Adrenal gland (tissue), 12 donors: Measurements from ENCODE around the gene ZNHIT2. TPM values are rescaled to one million over a fixed set of nuclear protein-coding genes. Genes with fewer than 3 reads are reported as not detected.

Experiments used
- DNase-seq, 7 donors: peaks; one replicate each; pipeline ENCODE4 v3.0.0-alpha.2; 2019 to 2020
- H3K27ac ChIP-seq, 5 donors: fragments of 200-600 bp; sonication (generic) in 4 of 5; 1 replicate in 3 of 5; 2 replicates in 2 of 5; pipeline versions ENCODE4 v1.5.1 to v1.8.0; 2016 to 2020; ENCODE audit warnings: mild to moderate bottlenecking in 1 of 5
- H3K27me3 ChIP-seq: fragments of 200-600 bp; 2 replicates; pipeline ENCODE4 v1.8.0; 2021
- H3K36me3 ChIP-seq, 2 donors: fragments of 200-600 bp; replicated peaks in 1 of 2; 1 replicate in 1 of 2; 2 replicates in 1 of 2; pipeline versions ENCODE4 v1.5.1 to v1.8.0; 2018 to 2022
- H3K4me1 ChIP-seq, 2 donors: fragments of 200-600 bp; replicated peaks in 1 of 2; 1 replicate in 1 of 2; 2 replicates in 1 of 2; pipeline versions ENCODE4 v1.5.1 to v1.8.0; 2018 to 2021
- H3K4me3 ChIP-seq, 4 donors: fragments of 200-600 bp; sonication (generic) in 3 of 4; one replicate each; pipeline ENCODE4 v1.5.1; 2016 to 2018
- H3K9me3 ChIP-seq, 3 donors: fragments of 200-600 bp; sonication (generic) in 1 of 3; replicated peaks in 1 of 3; 1 replicate in 2 of 3; 2 replicates in 1 of 3; pipeline versions ENCODE4 v1.5.1 to v1.8.0; 2016 to 2021
- POLR2A ChIP-seq, 2 donors: fragments of 450-650 bp; IDR thresholded peaks; one replicate each; pipeline ENCODE4 v1.6.1; 2017; ENCODE audit warnings: antibody characterized with exemption in 2 of 2, mild to moderate bottlenecking in 2 of 2, moderate library complexity in 1 of 2
- WGBS, 4 donors: extraction: QIAGEN DNeasy Blood & Tissue Kit in 2 of 4; methylation state at CpG; one replicate each; pipeline versions ENCODE4 v1.1.5 to v1.1.7; 2013 to 2017; 5-methylcytosine and 5-hydroxymethylcytosine counted together
- intact Hi-C, 2 donors: fragments of 100-400 bp; cut with DNase I; formaldehyde crosslinking; loops; one replicate each; pipeline versions ENCODE4 v1.14.1 to v1.15.0; 2022 to 2023
- polyA plus RNA-seq, 3 donors: library from polyadenylated mRNA; stranded (reverse); fragments of 200-250 nt in 2 of 3; fragments of 350-450 nt in 1 of 3; fragmentation: Illumina TruSeq in 1 of 3; extraction: RNeasy Lipid Tissue Mini Kit (QIAGEN cat#74804) in 1 of 3; gene quantifications; one replicate each; pipeline ENCODE4 v1.2.3, GENCODE V29; 2013 to 2014
- total RNA-seq, 9 donors: library from RNA; depleted of rRNA in 4 of 9; stranded (reverse); fragments of >200 nt in 4 of 9; fragments of 120-200 nt in 1 of 9; fragmentation: NEBNext Ultra II Directional in 1 of 9; extraction: Animal tissue kit (Norgen Biotek cat#: 25700) in 1 of 9; gene quantifications; one replicate each; pipeline versions ENCODE4 v1.1.0 to v1.2.4, GENCODE V29; 2013 to 2023
- TF ChIP-seq, protein P1 (sequence below), 6 experiments: fragments of 450-650 bp in 4 of 6; fragments of 200-600 bp in 2 of 6; sonication (generic) in 1 of 6; IDR thresholded peaks; 1 replicate in 5 of 6; 2 replicates in 1 of 6; pipeline versions ENCODE4 v1.5.1 to v1.8.0; 2016 to 2021; ENCODE audit warnings: antibody characterized with exemption in 6 of 6, mild to moderate bottlenecking in 2 of 6, moderate library complexity in 1 of 6
- donor health status: healthy with polysubstance abuse.
- donor health status: Bipolar disorder and iron deficiency.
- donor health status: DM: yes; HTN: yes; CAD: no.
- donor health status: DM: no; HTN: no; CAD: no.
- donor health status: DM: no; HTN: no; CAD: no.
- donor health status: DM: yes; HTN: yes; CAD: no.

Gene ZNHIT2
- total and polyA plus RNA-seq, 12 donors = 0.48 to 39.8 (median 20.5) TPM

GRCh38 chr11:65141896-65142494 is 24.5 kb upstream of the ZNHIT2 start:
- no peak overlapping the region for H3K27ac ChIP-seq
- intact Hi-C loops = loop anchor here in 1 of 2 donors (10.0 kb wide), 1 partner anchor 617 kb away; no protein-coding TSS in a partner anchor
- no peaks in the 10 kb centered on the region for H3K9me3 ChIP-seq
- H3K4me3 ChIP-seq = no peak overlapping the region
- WGBS, 4 donors = 77 to 84% (median 80%) methylated on average over 7 of the region's 7 CpGs
- H3K36me3 ChIP-seq = no peaks in the 10 kb centered on the region
- H3K4me1 ChIP-seq = no peaks in the 10 kb centered on the region
- H3K27me3 ChIP-seq = no peaks in the 10 kb centered on the region
- peak in 1 of 7 donors; percentile 9 for DNase-seq
- no peak for TF ChIP-seq POLR2A (IDR thresholded peaks at IDR 0.05)
- TF ChIP-seq, protein P1, sequence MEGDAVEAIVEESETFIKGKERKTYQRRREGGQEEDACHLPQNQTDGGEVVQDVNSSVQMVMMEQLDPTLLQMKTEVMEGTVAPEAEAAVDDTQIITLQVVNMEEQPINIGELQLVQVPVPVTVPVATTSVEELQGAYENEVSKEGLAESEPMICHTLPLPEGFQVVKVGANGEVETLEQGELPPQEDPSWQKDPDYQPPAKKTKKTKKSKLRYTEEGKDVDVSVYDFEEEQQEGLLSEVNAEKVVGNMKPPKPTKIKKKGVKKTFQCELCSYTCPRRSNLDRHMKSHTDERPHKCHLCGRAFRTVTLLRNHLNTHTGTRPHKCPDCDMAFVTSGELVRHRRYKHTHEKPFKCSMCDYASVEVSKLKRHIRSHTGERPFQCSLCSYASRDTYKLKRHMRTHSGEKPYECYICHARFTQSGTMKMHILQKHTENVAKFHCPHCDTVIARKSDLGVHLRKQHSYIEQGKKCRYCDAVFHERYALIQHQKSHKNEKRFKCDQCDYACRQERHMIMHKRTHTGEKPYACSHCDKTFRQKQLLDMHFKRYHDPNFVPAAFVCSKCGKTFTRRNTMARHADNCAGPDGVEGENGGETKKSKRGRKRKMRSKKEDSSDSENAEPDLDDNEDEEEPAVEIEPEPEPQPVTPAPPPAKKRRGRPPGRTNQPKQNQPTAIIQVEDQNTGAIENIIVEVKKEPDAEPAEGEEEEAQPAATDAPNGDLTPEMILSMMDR (IDR thresholded peaks at IDR 0.05) = no peak

- 86 to 90% (median 88%) methylated on average over 15 of the region's 15 CpGs for WGBS, 4 donors
- no peak for TF ChIP-seq POLR2A (IDR thresholded peaks at IDR 0.05)
- TF ChIP-seq, protein P1 (IDR thresholded peaks at IDR 0.05) = no peak
- Histone ChIP-seq H3K4me1 (peaks cover 18 to 29% of the 10 kb centered on the region in 2 donors), H3K9me3 (no peaks in the 10 kb centered on the region), H3K27ac (no peak overlapping the region), H3K27me3 (no peaks in the 10 kb centered on the region), H3K36me3 (peaks cover 0 to 15% of the 10 kb centered on the region in 2 donors), H3K4me3 (no peak overlapping the region)
- intact Hi-C loops = loop anchor here in 1 of 2 donors (5.0 kb wide), 1 partner anchor 46 kb away; the partner anchor contains the start of gene CAPN1
- peak in 2 of 7 donors; percentile 22 to 45 for DNase-seq
Observed at GRCh38 chr11:65136515-65137096, 19.1 kb upstream of the ZNHIT2 start.

GRCh38 chr11:65135633-65136145 is 18.2 kb upstream of the ZNHIT2 start:
- H3K27me3 ChIP-seq = no peaks in the 10 kb centered on the region
- H3K27ac ChIP-seq = peak overlapping the region in 3 of 5 donors; percentile 96 to 98 (median 96)
- peak in 1 of 7 donors; percentile 52 for DNase-seq
- TF ChIP-seq, protein P1 (IDR thresholded peaks at IDR 0.05) = no peak
- no peaks in the 10 kb centered on the region for H3K9me3 ChIP-seq
- peaks cover 0 to 24% of the 10 kb centered on the region in 2 donors for H3K36me3 ChIP-seq
- intact Hi-C loops = loop anchor here in 1 of 2 donors (5.0 kb wide), 1 partner anchor 47 kb away; the partner anchor contains the start of gene CAPN1
- peaks cover 18 to 29% of the 10 kb centered on the region in 2 donors for H3K4me1 ChIP-seq
- WGBS, 4 donors = 57 to 64% (median 61%) methylated on average over 11 of the region's 11 CpGs
- peak overlapping the region in 2 of 4 donors; percentile 78 to 92 for H3K4me3 ChIP-seq

GRCh38 chr11:65134952-65135632 is 17.6 kb upstream of the ZNHIT2 start:
- Histone ChIP-seq H3K27ac (peak overlapping the region; percentile 80 to 98 (median 96)), H3K9me3 (no peaks in the 10 kb centered on the region), H3K4me1 (peaks cover 18 to 29% of the 10 kb centered on the region in 2 donors), H3K27me3 (no peaks in the 10 kb centered on the region), H3K4me3 (peak overlapping the region; percentile 52 to 92 (median 84)), H3K36me3 (peaks cover 0 to 30% of the 10 kb centered on the region in 2 donors)
- DNase-seq = peak; percentile 90 to 98 (median 97)
- 1 to 4% (median 2%) methylated on average over 14 to 24 of the region's 24 CpGs for WGBS, 4 donors
- TF ChIP-seq, protein P1 (IDR thresholded peaks at IDR 0.05) = no peak
- peak in 1 of 2 donors; percentile 64 for TF ChIP-seq POLR2A (IDR thresholded peaks at IDR 0.05)
- intact Hi-C loops = loop anchor here in 1 of 2 donors (5.0 kb wide), 1 partner anchor 47 kb away; the partner anchor contains the start of gene CAPN1
